GM12872 (cell line): Measurements from ENCODE around the gene PATL1.

Source experiments
- CTCF ChIP-seq: IDR thresholded peaks from 3 replicates; pipeline ENCODE4 v1.5.1; 2011; ENCODE audit warnings: low read depth, mild to moderate bottlenecking, low read length, moderate library complexity; ENCODE audit not compliant: insufficient read depth

PATL1 gene

DNA sequence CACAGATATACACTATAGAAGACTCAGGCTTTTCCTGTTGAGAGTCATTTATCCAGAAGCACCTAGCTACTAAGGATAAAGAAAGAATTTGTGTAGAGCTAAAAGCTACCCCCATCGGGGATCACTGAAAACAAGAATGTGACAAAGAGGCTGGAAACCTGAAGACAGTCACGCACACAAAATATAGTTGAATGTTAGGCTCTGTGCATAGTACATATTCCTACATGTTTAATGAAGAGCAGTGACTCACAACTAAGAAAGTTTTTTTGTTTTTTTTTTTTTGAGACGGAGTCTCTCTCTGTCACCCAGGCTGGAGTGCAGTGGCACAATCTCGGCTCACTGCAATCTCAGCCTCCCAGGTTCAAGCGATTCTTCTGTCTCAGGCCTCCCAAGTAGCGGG is 36.5 kb upstream of the PATL1 start:
- no peak for TF ChIP-seq CTCF

GRCh38 chr11:59698506-59698905 is 29.7 kb upstream of the PATL1 start:
- TF ChIP-seq CTCF, result no peak

DNA sequence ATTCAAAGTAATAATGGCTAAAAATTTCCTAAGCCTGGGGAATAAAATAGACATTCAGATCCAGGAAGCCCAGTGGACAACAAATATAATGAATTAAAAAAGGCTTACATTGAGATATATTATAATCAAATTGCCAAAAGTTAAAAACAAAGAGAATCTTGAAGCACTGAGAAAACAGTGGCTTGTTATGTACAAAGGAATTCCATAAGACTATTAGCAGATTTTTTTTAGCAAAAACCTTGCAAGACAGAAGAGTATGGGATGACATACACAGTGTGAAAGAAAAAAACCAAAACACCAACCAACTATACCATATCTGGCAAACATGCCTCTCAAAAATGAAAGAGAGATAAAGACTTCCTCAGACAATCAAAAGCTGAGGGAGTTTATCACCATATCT is 24.1 kb upstream of the PATL1 start:
- no peak for TF ChIP-seq CTCF

GRCh38 chr11:59691156-59691555 is 22.3 kb upstream of the PATL1 start:
- TF ChIP-seq CTCF, result no peak

DNA sequence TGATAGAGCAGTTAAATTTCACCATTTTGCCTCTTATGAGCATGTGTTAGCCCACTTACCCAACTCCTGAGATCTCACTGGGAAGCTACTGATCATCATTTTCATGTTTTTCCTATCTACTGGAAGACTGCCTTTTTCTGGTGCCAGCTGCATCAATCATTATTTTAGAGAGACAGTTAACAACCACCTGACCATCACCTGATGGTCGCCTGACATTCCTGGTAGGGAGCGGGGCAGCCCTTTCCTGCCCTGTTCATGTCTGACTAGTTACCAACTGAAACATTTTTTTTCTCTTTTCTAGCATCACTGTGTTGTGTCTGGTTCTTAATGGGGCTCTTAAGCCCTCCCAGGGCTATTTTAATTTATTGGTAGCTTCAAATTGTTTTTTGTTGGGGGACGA is 20.2 kb upstream of the PATL1 start:
- no peak for TF ChIP-seq CTCF

GRCh38 chr11:59680287-59681154 is 11.7 kb upstream of the PATL1 start:
- TF ChIP-seq CTCF, result peak; percentile 75

GRCh38 chr11:59679347-59679746 is 10.5 kb upstream of the PATL1 start:
- no peak for TF ChIP-seq CTCF
